Bronchial smooth muscle cell (primary cell): Measurements from ENCODE around the gene RLIM. TPM values are rescaled to one million over a fixed set of nuclear protein-coding genes. Genes with fewer than 3 reads are reported as not detected.

Experiments
- total RNA-seq: library from RNA; depleted of rRNA; stranded (reverse); fragments of >200 nt; gene quantifications from 2 replicates; pipeline ENCODE4 v1.2.1, GENCODE V29; 2014

RLIM gene
- total RNA-seq, result 35.7 and 39.9 TPM in 2 replicates

GRCh38 chrX:74614093-74614909, at the start of gene RLIM:
TSS of gene RLIM (minus strand) at chrX:74614624. CDS start at chrX:74595977, 18,647 bp downstream.

Other genes with a start within 250 kb of the RLIM start
- gene SLC16A2, start 193.1 kb downstream of the RLIM start, total RNA-seq, result 7.4 and 13.2 TPM in 2 replicates